HG03469 (cell line): ENCODE measurements around the gene PALLD.
A peak's percentile ranks its signal among the peaks of the same experiment; 100 is the strongest.

Experiments used
- ATAC-seq: cut with Tn5 transposase; IDR thresholded peaks from one replicate; pipeline ENCODE4 v1.9.1; 2021; ENCODE audit warnings: mild to moderate bottlenecking, moderate library complexity, moderate number of reproducible peaks; ENCODE audit not compliant: unreplicated experiment

The PALLD gene

DNA sequence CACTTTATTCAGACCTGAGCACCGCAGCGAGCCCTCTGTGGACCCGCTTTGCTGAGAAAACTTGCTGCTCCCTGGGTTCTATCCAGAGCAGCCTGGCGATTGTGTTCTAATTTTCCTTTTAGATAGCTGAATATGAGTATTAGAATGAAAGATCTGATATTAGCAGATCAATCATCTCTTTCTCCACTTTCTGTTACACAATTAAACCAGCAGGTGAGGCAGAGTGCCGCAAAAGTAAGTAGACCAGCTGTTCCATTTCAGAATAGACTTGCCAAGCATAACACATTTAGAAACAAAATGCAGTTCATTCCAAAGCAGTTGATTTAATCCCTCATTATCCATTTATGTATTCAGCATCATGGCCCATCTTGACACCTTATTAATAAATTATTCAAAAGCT lies 58.6 kb downstream of the PALLD start:
- no peak for ATAC-seq

DNA sequence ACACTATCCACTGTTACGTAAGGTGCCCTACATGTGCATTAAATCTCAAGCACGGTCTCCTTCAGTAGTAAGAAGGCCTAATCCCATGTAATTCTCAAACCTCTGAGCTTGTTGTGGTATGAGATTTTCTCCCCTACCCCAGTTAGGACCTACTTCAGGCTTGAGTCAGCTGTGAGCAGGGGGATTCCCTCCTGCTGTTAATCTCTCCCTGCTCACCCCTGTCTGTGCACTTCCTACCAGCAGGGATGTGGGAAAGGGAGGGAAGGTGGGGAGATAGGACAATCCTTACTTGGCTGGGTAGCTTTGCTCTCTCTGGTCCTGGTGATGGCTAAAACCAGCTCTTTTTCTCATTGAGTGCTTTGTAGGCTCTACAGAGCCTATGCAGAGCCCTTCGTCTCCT lies 60.8 kb downstream of the PALLD start:
- ATAC-seq: no peak

DNA sequence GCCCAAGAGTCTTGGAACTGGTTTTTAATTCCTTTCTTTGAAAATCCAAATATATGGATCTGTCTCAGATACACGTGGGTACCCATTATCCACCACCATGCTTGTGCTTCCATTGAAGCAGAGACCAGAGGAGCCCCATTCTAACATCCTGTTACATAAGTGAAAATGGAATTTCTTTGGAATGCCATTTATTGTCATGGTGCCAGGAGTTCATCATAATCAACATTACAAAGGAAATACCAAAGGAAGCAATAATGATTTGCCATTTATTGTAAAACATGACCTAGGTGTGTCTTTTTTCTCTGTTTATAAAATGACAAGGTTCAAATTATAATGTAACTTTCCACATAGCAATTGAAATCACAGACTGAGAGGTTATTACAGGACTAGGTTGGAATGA lies 61.7 kb downstream of the PALLD start:
- no peak for ATAC-seq

DNA sequence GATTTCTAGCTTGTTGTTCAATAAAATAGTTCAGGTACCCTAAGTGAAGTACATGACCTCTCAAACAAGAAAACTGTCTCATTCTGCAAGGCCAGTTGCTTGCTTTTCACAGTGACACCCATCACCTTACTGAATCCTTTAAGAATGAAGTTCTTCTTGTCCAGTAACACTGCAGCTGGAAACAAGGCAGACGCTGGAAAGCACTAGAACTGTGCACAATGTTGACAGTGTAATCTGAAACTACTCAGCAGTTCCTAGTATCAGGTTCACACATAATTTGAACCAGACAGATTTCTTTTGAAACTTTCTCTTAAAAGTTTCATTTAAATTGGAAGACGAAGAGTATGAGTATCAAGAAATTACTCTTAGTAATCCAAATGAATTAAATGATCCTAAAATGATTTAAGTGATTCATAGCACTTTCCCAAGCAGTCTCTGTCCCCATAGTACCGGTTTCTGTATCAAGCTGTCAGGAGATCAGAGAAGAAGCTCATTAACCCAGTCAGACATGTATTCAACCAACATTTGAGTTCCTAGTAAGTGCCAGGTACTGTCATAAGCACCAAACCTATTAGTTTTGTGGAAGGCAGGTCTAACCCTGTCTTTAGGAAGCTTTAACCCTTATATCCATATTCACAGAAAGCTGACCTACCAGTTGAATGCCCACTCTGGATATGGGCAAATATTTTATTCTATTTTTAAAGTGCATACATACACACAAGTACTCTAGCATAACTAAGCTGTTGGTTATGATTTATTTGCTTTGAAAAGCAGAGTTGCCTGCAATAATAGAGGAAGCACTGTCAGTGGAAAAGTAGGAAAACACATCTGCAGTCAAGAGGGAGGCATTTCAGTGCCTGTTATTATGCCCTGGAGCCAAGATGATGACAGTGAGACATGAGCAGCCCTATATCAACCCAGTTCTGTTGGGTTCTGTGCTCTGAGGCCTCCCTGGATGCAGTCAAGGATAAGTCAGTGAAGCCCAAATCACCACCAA lies 63.6 kb downstream of the PALLD start:
- no peak for ATAC-seq

DNA sequence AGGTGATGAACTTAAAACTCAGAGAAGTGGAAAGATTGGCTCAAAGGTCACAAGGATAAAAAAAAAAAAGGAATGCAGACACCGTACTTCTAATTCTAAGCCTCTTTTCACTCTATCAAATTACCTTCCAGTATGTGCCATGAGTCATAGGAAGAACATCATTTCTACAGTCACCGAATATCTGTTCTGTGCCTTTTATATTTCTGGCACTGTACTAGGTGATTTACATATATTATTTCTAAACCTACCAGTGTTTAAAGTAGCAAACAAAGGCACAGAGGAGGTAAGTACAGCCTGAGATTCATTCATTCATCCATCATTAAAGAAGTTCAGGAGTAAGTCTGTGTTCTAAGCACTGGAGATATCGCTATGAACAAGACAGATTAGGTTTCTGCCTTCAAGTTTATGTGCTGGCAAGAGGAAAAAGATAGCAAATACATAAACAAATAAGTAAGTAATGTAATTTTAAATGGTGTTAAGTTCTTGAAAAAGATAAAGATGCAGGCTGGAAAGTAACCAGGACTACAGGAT lies 65.3 kb downstream of the PALLD start:
- ATAC-seq: no peak

DNA sequence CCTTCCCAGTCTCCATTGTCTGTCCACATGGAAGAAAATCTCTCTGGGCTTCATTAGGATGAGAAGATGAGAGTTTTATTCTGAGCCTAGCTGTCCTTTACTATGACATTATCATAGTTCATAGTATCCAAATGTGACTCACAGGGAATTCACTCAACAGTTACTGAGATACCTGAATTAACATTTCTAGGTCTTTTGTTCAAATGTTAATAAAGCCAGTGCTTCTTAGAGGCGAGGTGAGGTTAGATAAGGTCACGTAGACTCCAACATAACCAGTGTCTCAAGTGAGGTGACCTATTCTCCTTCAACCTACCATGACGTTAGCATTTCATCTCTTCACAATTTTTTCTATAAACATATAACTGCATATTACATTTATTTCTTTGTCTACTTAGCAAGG lies 67.2 kb downstream of the PALLD start:
- ATAC-seq: no peak

DNA sequence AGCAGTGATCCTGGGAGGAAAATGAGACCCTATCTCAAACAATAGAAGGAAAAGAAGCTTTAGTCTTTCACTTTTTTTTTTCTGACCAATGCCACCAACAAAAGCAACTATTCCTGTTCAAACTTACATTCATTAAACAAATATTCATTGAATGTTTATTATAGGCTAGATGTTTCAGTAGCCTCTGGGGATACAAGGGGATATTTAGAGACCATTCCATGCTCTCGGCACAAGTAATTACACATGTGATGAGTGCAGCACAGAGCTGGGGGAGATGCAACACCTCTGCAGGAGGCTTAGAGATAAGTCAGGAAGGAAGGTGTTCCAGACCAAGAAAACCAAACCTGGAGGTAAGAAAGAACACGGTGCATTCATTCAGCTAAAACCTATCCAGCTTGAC lies 68.3 kb downstream of the PALLD start:
- ATAC-seq: no peak

DNA sequence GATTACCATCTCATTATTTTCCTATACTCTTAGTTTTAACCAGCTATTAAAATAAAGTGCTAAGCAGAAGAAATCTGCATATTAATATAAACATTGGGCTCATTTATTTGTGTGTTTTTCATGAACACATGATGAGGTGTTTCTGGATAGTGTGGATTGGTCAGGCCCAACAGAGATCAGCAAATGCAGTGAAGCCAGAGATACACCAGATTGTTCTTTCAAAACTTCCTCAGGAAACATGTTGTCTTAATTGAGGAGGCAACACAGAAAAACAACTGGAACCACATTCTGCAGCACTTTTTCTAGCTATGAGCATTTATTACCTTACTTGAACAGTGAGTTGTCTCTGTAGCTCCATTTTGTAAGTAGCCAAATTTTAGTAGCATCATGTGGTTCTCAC lies 69.9 kb downstream of the PALLD start:
- no peak for ATAC-seq

DNA sequence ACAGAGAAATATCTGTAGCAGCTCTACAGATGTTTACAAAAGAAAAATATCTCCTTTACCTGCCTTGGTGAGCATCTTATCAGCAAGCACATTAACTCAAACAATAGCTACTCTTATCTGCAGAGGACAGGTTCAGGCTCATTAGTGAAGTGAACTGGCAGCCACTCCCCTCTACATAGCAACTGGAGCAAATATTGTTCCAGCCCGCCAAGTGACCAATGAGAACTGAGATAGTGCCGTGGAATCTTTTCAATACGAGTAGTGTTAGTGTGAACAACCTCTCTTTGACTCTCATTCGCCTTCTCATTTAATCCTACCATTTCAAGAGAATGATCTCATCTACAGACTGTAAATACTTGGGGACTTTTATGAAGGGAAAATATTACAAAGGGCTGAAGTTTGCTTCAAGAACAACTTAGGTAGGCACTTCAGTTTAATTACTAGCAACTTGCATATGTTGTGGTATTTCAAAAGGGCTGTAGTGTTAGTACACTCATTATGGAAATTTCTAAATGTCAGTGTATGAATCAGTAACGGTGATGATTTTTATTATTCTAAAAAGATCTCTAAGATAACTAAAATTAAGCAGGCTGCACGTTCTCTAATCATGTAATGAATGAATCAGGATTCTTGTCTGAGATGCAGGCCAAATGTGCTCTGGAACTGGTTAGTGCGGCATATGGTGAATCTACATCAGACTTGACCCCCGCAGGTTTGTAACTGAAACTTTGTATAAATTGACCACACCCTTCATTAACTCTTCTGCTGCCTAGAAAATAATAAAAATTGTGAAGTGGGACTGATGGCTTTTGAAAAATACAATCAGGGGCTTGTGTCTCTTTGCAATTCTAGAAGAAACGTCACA lies 72.4 kb downstream of the PALLD start:
- no peak for ATAC-seq

DNA sequence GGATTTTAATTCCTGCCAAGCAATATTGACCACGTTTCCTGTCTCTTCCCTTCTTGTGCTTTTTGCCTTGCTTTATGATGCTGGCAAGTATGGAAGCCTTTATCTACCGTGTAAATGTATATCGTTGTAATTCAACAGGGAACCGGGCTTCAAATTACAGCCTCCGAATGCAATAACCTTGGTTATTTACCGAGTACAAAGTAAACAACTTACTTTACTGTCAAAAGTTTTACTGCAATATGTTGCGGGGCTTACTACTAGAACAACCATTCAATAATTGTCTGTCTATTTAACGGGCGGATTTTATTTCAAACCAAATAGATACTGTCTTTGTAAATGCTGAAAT lies 73.1 kb downstream of the PALLD start:
- ATAC-seq: no peak

DNA sequence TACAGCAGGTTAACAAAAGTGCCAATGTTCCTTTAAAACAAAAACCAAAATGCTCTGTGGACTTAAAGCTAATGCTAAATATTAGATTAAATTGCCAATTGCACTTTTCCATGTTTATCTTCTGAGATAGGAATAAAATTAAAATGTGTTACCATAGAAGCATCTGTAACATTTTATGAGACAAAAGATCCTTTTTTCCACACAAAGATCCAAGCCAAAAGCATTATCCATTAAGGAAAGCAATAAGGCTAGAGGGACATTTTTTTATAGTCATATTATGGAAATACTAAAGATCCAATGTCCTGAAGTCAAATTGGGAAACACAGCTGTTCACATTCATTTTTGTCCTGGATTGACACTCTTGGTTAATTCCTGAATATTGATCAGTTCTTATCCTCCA lies 73.6 kb downstream of the PALLD start:
- ATAC-seq: no peak

DNA sequence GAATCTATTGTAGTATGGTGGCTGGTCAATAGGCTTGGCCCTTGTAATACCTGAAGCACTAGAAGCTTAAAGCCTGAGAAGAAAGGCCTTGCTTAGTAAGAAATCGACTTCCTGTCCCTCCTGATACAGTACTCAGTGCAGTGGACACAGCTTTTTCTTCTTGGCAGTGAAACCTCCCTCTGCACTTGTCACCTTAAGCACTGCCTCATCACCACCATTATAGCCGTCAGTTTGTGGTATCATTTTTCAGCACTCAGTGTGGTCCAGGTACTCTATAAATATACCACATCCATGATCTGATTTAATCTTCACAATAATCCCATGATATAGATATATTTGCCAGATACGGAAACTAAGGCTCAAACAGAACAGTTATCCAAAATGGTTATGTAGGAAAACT lies 75.2 kb downstream of the PALLD start:
- ATAC-seq: no peak

DNA sequence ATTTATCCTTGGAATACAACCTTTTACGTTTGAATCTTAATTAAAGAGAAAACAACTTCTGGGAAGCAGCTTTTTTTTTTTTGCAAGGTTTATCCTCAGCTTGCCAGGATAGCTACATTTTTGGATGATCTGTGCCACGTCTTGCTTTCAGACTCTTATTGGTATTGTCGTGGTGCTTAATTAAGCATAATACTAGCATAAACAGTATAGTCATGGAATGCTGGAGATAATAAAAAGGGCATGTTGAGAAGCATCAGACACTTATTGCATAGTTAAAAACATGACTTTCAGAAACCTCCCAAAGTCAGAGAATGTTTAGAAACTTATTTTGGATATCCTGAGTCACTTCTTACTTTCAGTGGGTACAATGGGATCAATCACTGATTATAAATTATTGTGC lies 77.0 kb downstream of the PALLD start:
- ATAC-seq: no peak

DNA sequence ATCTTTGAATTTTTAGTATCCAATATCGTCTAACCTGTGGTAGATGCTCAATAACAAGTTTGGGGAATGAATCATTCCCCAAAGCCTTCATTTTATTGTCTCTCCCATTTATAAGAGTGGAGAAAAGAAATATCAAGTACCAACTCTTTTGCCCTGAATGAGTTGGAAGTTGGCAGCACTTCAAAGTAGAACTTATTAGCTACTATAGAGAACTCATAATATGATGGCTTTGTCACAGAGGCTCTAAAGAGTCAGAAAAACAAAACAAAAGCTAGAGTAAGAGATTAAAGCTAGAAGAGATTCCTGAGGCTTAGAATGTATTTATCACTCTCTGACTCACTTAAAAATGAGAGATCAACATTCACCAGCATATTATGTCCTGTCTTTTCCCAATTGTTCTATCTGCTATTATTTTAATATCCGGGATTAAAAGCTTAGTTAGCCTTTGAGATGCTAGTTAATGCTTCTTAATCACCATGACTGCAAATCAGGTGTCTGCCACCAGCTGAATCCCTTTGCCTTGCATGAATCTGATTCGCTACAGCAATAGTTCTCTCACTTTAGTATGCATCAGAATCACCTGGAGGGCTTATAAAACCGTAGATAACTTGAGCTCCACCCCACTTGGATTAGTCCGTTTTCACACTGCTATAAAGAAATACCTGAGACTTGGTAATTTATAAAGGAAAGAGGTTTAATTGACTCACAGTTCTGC lies 77.9 kb downstream of the PALLD start:
- no peak for ATAC-seq

DNA sequence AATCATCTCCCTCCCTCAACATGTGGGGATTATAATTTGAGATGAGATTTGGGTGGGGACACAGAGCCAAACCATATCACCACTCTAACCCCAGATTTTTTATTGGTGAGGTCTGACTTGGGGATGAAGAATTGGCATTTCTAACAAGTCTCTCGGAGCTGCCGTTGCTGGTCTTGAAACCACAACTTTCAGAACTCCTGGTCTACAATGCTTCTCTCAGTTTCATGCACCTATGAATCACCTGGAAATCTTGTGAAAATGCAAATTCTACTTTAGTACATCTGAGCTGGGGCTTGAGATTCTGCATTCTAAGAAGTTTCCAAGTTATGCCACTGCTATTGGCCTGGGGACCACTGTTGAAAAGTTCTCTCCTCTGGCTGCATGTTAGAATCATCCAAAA lies 78.6 kb downstream of the PALLD start:
- no peak for ATAC-seq

DNA sequence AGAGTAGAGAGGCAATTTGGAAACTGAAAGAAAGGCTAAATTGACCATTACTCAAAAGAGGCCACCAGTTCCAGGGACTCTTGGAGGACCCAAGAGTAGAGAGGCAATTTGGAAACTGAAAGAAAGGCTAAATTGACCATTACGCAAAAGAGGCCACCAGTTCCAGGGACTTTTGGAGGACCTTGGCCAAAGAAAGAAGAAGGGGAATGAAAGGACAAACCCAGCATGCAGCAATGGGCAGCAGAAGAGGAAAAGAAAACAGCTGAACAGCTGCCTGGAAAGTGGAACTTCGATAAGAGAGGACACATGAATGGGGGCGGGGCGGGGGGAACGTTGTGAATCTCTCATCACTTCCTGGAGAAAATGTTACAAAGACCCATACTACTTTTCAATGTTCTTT lies 80.8 kb downstream of the PALLD start:
- ATAC-seq: no peak

DNA sequence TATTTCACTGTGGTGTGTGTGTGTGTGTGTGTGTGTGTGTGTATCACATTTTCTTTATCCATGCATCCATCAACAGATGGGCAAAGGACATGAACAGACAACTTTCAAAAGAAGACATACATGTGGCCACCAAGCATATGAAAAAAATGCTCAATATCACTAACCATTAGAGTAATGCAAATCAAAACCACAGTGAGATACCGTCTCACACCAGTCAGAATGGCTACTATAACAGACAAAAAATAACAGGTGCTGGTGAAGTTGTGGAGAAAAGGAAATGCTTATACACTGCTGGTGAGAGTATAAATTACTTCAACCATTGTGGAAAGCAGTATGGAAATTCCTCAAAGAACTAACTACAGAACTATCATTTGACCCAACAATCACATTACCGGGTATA lies 83.4 kb downstream of the PALLD start:
- no peak for ATAC-seq

DNA sequence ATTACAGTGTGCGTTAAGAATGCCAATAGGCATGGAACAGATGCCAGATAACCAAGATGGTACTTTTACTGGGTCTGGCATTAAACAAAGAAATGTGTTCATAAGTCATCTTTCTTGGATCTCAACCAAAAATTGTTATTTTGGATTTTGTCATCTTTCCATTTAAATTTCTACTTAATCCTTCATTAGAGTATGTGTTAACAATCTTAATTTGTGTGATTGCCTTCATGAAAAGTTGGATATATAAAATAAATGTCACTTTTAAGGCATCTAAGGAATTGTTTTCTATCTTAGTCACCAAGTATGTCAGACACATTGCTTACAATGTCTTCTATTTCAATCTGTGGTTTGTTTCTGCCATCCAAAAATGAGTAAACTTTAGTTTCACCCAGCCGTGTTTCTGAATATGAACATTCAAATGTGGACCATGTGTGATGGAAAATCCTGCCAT lies 87.5 kb downstream of the PALLD start:
- ATAC-seq: peak; percentile 37

DNA sequence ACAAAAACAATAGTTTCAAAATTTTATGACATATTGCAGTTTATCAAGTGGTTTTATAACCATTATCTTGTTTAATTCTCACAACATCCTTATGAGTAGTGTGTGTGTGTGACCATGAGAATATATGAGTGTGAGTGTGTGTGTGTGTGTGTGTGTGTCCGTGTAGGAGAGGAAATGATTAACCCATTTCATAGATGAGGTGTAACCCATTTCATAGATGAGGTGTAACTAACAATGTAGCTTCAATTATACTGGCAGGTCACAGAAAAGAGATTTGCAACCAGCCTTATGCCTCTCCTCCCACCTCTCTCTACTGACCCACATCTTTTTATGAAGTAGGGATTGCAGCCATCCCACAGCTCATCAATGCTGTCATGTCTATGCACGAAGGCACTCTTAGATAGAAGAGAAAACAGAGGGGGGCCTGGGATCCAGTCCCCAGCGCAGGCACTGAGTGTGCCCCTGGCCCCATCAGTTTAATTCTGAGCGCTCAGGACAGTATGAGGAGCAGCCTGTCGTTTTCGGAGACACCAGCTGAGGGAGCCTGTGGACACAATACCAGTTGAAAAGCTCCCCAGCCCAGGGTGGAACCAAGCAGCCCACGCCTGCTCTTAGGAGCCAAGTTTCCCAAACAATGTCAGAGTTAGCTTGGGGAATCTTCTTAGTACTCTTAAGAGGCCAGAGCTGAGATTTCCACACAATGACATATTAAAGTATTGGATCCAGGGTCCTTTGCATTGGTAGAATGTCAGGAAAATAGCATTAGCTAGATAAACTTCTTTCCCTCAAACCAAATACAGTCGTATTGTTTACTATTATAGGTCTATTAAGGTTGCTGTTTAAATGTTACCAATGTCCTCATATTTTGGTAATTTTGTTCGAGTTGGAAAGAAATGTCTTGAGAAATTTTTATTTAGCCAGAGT lies 88.6 kb downstream of the PALLD start:
- ATAC-seq: no peak

DNA sequence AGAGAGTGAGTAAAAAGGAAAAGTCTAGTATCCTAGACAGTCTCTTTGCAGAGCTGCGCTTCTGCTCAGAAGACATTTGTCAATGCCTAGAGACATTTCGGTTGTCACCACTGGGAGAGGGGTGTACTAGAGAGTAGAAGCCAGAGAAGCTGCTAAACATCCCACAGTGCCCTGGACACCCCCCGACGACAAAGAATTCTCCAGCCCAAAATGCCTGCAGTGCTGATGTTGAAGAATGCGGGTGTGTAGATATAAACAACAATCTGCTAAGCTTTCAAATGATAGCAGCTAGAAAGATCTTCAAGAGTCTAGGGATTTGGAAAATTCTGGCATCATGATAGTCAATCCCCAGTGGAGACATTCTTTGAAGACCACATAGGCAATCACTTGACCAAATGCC lies 90.1 kb downstream of the PALLD start:
- no peak for ATAC-seq
